Ascending aorta (tissue), 2 donors: Measurements from ENCODE around the gene FOXP1. TPM values are rescaled to one million over a fixed set of nuclear protein-coding genes. Genes with fewer than 3 reads are reported as not detected.

Experiments
- DNase-seq, 2 donors: peaks; one replicate each; pipeline ENCODE4 v3.0.0-alpha.2; 2019; ENCODE audit warnings: low spot score in 2 of 2
- H3K27ac ChIP-seq, 2 donors: fragments of 200-600 bp; sonication (generic); one replicate each; pipeline ENCODE4 v1.5.1; 2016 to 2017; ENCODE audit warnings: mild to moderate bottlenecking in 1 of 2
- H3K27me3 ChIP-seq: fragments of 200-600 bp; sonication (generic); one replicate; pipeline ENCODE4 v1.5.1; 2017
- H3K36me3 ChIP-seq, 2 donors: fragments of 200-600 bp; sonication (generic); one replicate each; pipeline ENCODE4 v1.5.1; 2016
- H3K4me1 ChIP-seq, 2 donors: fragments of 200-600 bp; sonication (generic); one replicate each; pipeline ENCODE4 v1.5.1; 2016 to 2017; ENCODE audit warnings: mild to moderate bottlenecking in 1 of 2
- H3K4me3 ChIP-seq, 2 donors: fragments of 200-600 bp; sonication (generic); one replicate each; pipeline ENCODE4 v1.5.1; 2016 to 2017; ENCODE audit warnings: mild to moderate bottlenecking in 1 of 2
- H3K9me3 ChIP-seq, 2 donors: fragments of 200-600 bp; sonication (generic); one replicate each; pipeline ENCODE4 v1.5.1; 2016
- intact Hi-C: fragments of 100-400 bp; cut with DNase I; formaldehyde crosslinking; loops from one replicate; pipeline ENCODE4 v1.15.1; 2023
- total RNA-seq: library from RNA; depleted of rRNA; stranded (reverse); fragments of >200 nt; gene quantifications from one replicate; pipeline ENCODE4 v1.1.0, GENCODE V29; 2016
- TF ChIP-seq, protein P1 (sequence below), 3 experiments: fragments of 200-600 bp in 2 of 3; fragments of 450-650 bp in 1 of 3; sonication (generic) in 2 of 3; IDR thresholded peaks; one replicate each; pipeline ENCODE4 v1.5.1; 2016 to 2019; ENCODE audit warnings: antibody characterized with exemption in 3 of 3, mild to moderate bottlenecking in 1 of 3, moderate library complexity in 1 of 3

The FOXP1 gene
- total RNA-seq, 1 donor from 2014 or later = 171 TPM

DNA sequence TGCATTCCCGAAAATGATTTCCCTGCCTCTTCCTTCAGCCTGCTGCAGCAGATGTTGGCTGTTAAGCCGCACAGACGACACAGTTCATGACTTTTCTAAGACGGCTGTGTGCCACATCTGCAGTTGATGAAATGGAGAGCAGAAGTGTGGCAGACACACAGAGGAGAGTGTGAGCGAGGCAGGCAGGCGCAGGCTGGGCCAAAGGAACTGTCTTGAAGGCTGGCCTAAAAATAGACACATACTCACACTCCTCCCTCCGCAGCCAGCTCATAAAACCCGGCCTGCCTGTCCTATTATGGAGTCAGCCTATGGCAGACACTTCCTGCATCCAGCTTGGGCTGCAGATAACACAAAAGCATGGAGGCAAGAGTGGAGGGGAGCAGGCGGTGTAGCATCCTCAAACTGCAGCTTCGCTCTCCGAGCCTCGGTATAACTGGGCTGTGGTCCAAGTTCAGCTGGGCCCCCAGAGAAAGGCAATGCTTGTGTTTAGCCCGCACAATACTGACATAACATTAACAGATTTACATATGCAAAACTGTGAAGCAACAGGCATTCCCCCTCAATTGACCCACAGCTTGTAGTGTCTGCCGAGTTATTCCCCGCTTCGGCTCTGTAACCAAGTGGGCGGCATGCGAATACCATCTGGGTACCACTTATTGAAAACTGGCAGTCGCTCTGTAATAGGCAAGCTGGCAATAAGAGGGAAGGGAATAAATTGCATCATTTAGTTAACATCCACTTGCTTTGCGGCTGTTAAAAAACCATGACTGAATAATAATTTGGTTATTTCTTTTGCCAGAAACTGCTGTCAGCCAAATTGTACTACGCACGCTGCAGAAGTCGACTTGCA lies 40.8 kb downstream of the FOXP1 start:
- Histone ChIP-seq H3K27me3 (no peaks in the 10 kb centered on the region), H3K36me3 (no peaks in the 10 kb centered on the region), H3K27ac (peak overlapping the region; percentile 75 to 80), H3K9me3 (no peaks in the 10 kb centered on the region), H3K4me1 (peaks cover 0 to 30% of the 10 kb centered on the region in 2 donors), H3K4me3 (peak overlapping the region; percentile 20 to 56)
- intact Hi-C loops = loop anchor here (2.0 kb wide), 2 partner anchors 40 to 44 kb away; partner anchors contain the start of gene FOXP1
- TF ChIP-seq, protein P1, sequence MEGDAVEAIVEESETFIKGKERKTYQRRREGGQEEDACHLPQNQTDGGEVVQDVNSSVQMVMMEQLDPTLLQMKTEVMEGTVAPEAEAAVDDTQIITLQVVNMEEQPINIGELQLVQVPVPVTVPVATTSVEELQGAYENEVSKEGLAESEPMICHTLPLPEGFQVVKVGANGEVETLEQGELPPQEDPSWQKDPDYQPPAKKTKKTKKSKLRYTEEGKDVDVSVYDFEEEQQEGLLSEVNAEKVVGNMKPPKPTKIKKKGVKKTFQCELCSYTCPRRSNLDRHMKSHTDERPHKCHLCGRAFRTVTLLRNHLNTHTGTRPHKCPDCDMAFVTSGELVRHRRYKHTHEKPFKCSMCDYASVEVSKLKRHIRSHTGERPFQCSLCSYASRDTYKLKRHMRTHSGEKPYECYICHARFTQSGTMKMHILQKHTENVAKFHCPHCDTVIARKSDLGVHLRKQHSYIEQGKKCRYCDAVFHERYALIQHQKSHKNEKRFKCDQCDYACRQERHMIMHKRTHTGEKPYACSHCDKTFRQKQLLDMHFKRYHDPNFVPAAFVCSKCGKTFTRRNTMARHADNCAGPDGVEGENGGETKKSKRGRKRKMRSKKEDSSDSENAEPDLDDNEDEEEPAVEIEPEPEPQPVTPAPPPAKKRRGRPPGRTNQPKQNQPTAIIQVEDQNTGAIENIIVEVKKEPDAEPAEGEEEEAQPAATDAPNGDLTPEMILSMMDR (IDR thresholded peaks at IDR 0.05) = no peak
- DNase-seq = peak; percentile 63 to 92

GRCh38 chr3:71541313-71541712 lies 42.2 kb downstream of the FOXP1 start:
- Histone ChIP-seq H3K4me1 (peaks cover 0 to 38% of the 10 kb centered on the region in 2 donors), H3K36me3 (no peaks in the 10 kb centered on the region), H3K9me3 (no peaks in the 10 kb centered on the region), H3K27me3 (no peaks in the 10 kb centered on the region), H3K4me3 (no peak overlapping the region), H3K27ac (peak overlapping the region; percentile 16 to 75)
- intact Hi-C loops = no loop called here
- DNase-seq = no peak
- TF ChIP-seq, protein P1 (IDR thresholded peaks at IDR 0.05) = no peak

GRCh38 chr3:71537211-71537611 lies 46.3 kb downstream of the FOXP1 start:
- TF ChIP-seq, protein P1 (IDR thresholded peaks at IDR 0.05) = no peak
- no peaks in the 10 kb centered on the region for H3K36me3 ChIP-seq
- peaks cover 0 to 28% of the 10 kb centered on the region in 2 donors for H3K4me1 ChIP-seq
- peak overlapping the region in 1 of 2 donors; percentile 2 for H3K4me3 ChIP-seq
- DNase-seq = peak in 1 of 2 donors; percentile 92
- no peaks in the 10 kb centered on the region for H3K9me3 ChIP-seq
- H3K27me3 ChIP-seq = no peaks in the 10 kb centered on the region
- intact Hi-C loops = no loop called here
- peak overlapping the region; percentile 66 to 82 for H3K27ac ChIP-seq

DNA sequence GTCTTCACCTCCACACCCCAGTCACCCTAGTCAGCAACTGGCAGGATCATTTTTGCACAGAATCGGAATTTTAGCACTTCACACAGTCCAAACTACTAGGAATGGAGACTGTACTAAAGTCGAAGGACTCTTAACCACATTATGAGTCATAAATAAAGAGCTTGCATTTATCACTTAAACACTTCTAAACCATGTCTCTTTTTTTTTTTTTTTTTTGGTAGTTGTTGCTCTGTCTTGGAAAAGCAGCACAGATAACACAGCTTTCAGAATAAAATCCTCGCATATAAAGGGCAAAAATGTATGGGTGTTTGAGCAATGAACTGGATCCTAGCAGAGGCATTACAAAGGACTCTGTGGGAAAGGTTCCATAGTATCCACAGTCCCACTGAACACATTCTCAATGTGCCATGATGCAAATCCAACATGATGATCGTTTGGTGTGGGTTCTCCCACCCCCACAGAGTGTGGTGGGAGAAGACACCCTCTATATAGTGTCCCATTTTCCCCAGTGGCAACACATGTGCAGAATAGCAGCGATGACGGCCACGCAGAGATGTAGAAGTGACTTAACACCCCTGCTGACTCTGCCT lies 47.1 kb downstream of the FOXP1 start:
- TF ChIP-seq, protein P1 (IDR thresholded peaks at IDR 0.05) = no peak
- intact Hi-C loops = no loop called here
- Histone ChIP-seq H3K4me1 (peaks cover 0 to 21% of the 10 kb centered on the region in 2 donors), H3K9me3 (no peaks in the 10 kb centered on the region), H3K36me3 (no peaks in the 10 kb centered on the region), H3K27ac (peak overlapping the region; percentile 66 to 82), H3K4me3 (no peak overlapping the region), H3K27me3 (no peaks in the 10 kb centered on the region)
- DNase-seq = no peak

GRCh38 chr3:71533588-71533987 lies 49.9 kb downstream of the FOXP1 start:
- H3K9me3 ChIP-seq = no peaks in the 10 kb centered on the region
- H3K27me3 ChIP-seq = no peaks in the 10 kb centered on the region
- H3K27ac ChIP-seq = no peak overlapping the region
- TF ChIP-seq, protein P1 (IDR thresholded peaks at IDR 0.05) = no peak
- peaks cover 0 to 17% of the 10 kb centered on the region in 2 donors for H3K4me1 ChIP-seq
- intact Hi-C loops = no loop called here
- no peak overlapping the region for H3K4me3 ChIP-seq
- no peak for DNase-seq
- peaks cover 0 to 3% of the 10 kb centered on the region in 2 donors for H3K36me3 ChIP-seq
